Spleen (tissue), 11 donors: Measurements from ENCODE around the gene SEC22A. TPM values are rescaled to one million over a fixed set of nuclear protein-coding genes. Genes with fewer than 3 reads are reported as not detected.
"Not testable (repeated sequence)": the region's sequence is repeated elsewhere in the genome, so short reads cannot be mapped to it uniquely, and the experiment has no call there.

ENCODE experiments used
- DNase-seq: peaks from one replicate; pipeline ENCODE4 v3.0.0-alpha.2; 2020
- H3K27ac ChIP-seq, 8 donors: fragments of 200-600 bp; sonication (generic) in 7 of 8; 1 replicate in 4 of 8; 2 replicates in 4 of 8; pipeline versions ENCODE4 v1.5.0 to v1.8.0; 2016 to 2021; ENCODE audit warnings: inconsistent platforms in 4 of 8, mild to moderate bottlenecking in 4 of 8, moderate library complexity in 1 of 8
- H3K27me3 ChIP-seq, 7 donors: fragments of 200-600 bp; sonication (generic) in 6 of 7; replicated peaks in 1 of 7; 1 replicate in 4 of 7; 2 replicates in 3 of 7; pipeline versions ENCODE4 v1.5.0 to v1.8.0; 2016 to 2021; ENCODE audit warnings: inconsistent platforms in 3 of 7, mild to moderate bottlenecking in 1 of 7
- H3K36me3 ChIP-seq, 6 donors: fragments of 200-600 bp; sonication (generic) in 5 of 6; 1 replicate in 4 of 6; 2 replicates in 2 of 6; pipeline versions ENCODE4 v1.5.0 to v1.8.0; 2016 to 2021; ENCODE audit warnings: inconsistent platforms in 2 of 6
- H3K4me1 ChIP-seq, 6 donors: fragments of 200-600 bp; sonication (generic) in 5 of 6; 1 replicate in 3 of 6; 2 replicates in 3 of 6; pipeline versions ENCODE4 v1.5.0 to v1.8.0; 2016 to 2021; ENCODE audit warnings: inconsistent platforms in 3 of 6
- H3K4me3 ChIP-seq, 8 donors: fragments of 200-600 bp; sonication (generic) in 7 of 8; 1 replicate in 4 of 8; 2 replicates in 4 of 8; pipeline versions ENCODE4 v1.5.0 to v1.8.0; 2016 to 2021; ENCODE audit warnings: inconsistent platforms in 4 of 8, mild to moderate bottlenecking in 4 of 8, moderate library complexity in 2 of 8
- H3K9me3 ChIP-seq, 8 donors: fragments of 200-600 bp; sonication (generic) in 7 of 8; 1 replicate in 4 of 8; 2 replicates in 4 of 8; pipeline versions ENCODE4 v1.5.0 to v1.8.0; 2016 to 2021; ENCODE audit warnings: inconsistent platforms in 4 of 8
- POLR2A ChIP-seq, 3 donors: fragments of 450-650 bp; IDR thresholded peaks; one replicate each; pipeline ENCODE4 v1.5.1; 2017; ENCODE audit warnings: antibody characterized with exemption in 3 of 3, mild to moderate bottlenecking in 1 of 3
- POLR2AphosphoS5 ChIP-seq, 3 donors: sonication (generic); formaldehyde crosslinking; IDR thresholded peaks; one replicate each; pipeline ENCODE4 v1.5.1; 2017; ENCODE audit warnings: antibody characterized with exemption in 3 of 3
- WGBS, 5 donors: extraction: QIAGEN DNeasy Blood & Tissue Kit in 3 of 5; methylation state at CpG; one replicate each; pipeline versions ENCODE4 v1.1.5 to v1.1.7; 2013 to 2018; 5-methylcytosine and 5-hydroxymethylcytosine counted together
- intact Hi-C: fragments of 100-400 bp; cut with DNase I; formaldehyde crosslinking; loops from one replicate; pipeline ENCODE4 v1.15.0; 2023; ENCODE audit warnings: low total_unique reads
- polyA plus RNA-seq, 3 donors: library from polyadenylated mRNA; stranded (reverse); fragments of 200-250 nt; gene quantifications; one replicate each; pipeline ENCODE4 v1.2.1, GENCODE V29; 2013
- total RNA-seq, 7 donors: library from RNA; depleted of rRNA in 3 of 7; stranded (reverse); fragments of >200 nt in 3 of 7; fragmentation: NEBNext Ultra II Directional in 4 of 7; extraction: Animal tissue kit (Norgen Biotek cat#: 25700) in 4 of 7; gene quantifications; one replicate each; pipeline versions ENCODE4 v1.1.0 to v1.2.1, GENCODE V29; 2016 to 2021
- TF ChIP-seq, protein P1 (sequence below), 11 experiments: fragments of 200-600 bp in 7 of 11; fragments of 450-650 bp in 4 of 11; sonication (generic) in 4 of 11; IDR thresholded peaks in 8 of 11; conservative IDR thresholded peaks in 3 of 11; 1 replicate in 7 of 11; 2 replicates in 4 of 11; pipeline versions ENCODE4 v1.4.0 to v1.8.0; 2016 to 2021; ENCODE audit warnings: antibody characterized with exemption in 11 of 11, inconsistent platforms in 4 of 11, mild to moderate bottlenecking in 1 of 11
- donor health status: healthy with polysubstance abuse.
- donor health status: DM: no; HTN: no; CAD: no; lungs with moderate emphysema.
- donor health status: DM: no; HTN: no; CAD: no.
- donor health status: Bipolar disorder and iron deficiency.
- donor health status: healthy.
- donor health status: DM: no; HTN: no; CAD: no.
- donor health status: DM: yes; HTN: yes; CAD: no.

SEC22A gene
- total and polyA plus RNA-seq, 10 donors: 6.8 to 40.6 (median 14.2) TPM

- no peaks in the 10 kb centered on the region for H3K4me1 ChIP-seq
- WGBS, 5 donors: 92 to 98% (median 95%) methylated on average over 1 of the region's 1 CpG
- TF ChIP-seq POLR2AphosphoS5 (IDR thresholded peaks at IDR 0.05) (no peak), POLR2A (IDR thresholded peaks at IDR 0.05) (no peak)
- TF ChIP-seq, protein P1, sequence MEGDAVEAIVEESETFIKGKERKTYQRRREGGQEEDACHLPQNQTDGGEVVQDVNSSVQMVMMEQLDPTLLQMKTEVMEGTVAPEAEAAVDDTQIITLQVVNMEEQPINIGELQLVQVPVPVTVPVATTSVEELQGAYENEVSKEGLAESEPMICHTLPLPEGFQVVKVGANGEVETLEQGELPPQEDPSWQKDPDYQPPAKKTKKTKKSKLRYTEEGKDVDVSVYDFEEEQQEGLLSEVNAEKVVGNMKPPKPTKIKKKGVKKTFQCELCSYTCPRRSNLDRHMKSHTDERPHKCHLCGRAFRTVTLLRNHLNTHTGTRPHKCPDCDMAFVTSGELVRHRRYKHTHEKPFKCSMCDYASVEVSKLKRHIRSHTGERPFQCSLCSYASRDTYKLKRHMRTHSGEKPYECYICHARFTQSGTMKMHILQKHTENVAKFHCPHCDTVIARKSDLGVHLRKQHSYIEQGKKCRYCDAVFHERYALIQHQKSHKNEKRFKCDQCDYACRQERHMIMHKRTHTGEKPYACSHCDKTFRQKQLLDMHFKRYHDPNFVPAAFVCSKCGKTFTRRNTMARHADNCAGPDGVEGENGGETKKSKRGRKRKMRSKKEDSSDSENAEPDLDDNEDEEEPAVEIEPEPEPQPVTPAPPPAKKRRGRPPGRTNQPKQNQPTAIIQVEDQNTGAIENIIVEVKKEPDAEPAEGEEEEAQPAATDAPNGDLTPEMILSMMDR (IDR thresholded peaks at IDR 0.05 in 8 of 11, conservative IDR thresholded peaks at IDR 0.05 in 3 of 11): no peak
- intact Hi-C loops: no loop called here
- H3K9me3 ChIP-seq: no peaks in the 10 kb centered on the region
- H3K27ac ChIP-seq: no peak overlapping the region
- no peak for DNase-seq
- H3K27me3 ChIP-seq: no peaks in the 10 kb centered on the region
- no peak overlapping the region for H3K4me3 ChIP-seq
- H3K36me3 ChIP-seq: peaks cover 0 to 55% (median 13%) of the 10 kb centered on the region in 6 donors
Observed at GRCh38 chr3:123218990-123219389, 17.2 kb downstream of the SEC22A start.

DNA sequence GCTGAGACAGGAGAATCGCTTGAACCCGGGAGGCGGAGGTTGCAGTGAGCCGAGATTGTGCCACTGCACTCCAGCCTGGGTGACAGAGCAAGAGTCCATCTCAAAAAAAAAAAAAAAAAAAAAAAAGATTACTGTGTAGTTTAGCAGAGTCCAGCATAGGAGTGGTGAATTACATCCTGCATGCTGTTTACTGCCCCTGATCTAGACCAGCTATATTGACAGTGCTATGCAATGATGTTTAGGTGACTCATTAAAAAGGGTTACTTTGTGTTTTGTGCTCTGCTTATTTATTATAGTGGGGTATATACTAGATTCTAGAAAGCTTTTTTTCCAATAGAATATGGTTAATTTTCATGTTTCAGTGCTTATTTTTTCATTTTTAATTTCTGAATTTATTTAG, 19.6 kb downstream of the SEC22A start:
- H3K4me1 ChIP-seq, DNase-seq, H3K27me3 ChIP-seq, H3K4me3 ChIP-seq, H3K27ac ChIP-seq, intact Hi-C loops, H3K9me3 ChIP-seq: not testable (repeated sequence)
- WGBS, 5 donors: 93 to 99% (median 96%) methylated on average over 4 of the region's 4 CpGs; no CpG with 5 or more reads in 1 of the 5 donors
- H3K36me3 ChIP-seq: peaks cover 0 to 58% (median 26%) of the 10 kb centered on the region in 6 donors

DNA sequence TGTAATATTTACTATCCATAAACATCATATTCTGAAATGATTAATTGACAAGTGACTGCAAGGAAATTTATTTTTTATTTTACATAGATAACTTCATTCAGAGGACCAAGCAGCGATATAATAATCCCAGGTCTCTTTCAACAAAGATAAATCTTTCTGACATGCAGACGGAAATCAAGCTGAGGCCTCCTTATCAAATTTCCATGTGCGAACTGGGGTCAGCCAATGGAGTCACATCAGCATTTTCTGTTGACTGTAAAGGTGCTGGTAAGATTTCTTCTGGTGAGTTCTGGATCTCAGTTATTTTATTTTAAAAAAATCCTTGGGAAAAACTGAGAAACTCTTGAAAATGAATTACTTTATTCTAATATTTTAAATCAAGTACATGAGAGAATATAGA, 23.3 kb downstream of the SEC22A start:
- TF ChIP-seq POLR2A (IDR thresholded peaks at IDR 0.05) (no peak), POLR2AphosphoS5 (IDR thresholded peaks at IDR 0.05) (no peak)
- TF ChIP-seq, protein P1 (IDR thresholded peaks at IDR 0.05 in 8 of 11, conservative IDR thresholded peaks at IDR 0.05 in 3 of 11): no peak
- Histone ChIP-seq H3K27ac (no peak overlapping the region), H3K36me3 (peaks cover 0 to 70% (median 34%) of the 10 kb centered on the region in 6 donors), H3K27me3 (no peaks in the 10 kb centered on the region), H3K9me3 (peaks cover 6 to 30% (median 22%) of the 10 kb centered on the region in 8 donors), H3K4me3 (no peak overlapping the region), H3K4me1 (no peaks in the 10 kb centered on the region)
- DNase-seq: no peak
- WGBS, 5 donors: 92 to 98% (median 94%) methylated on average over 3 of the region's 3 CpGs
- intact Hi-C loops: no loop called here

- Histone ChIP-seq H3K27me3 (no peaks in the 10 kb centered on the region), H3K4me1 (no peaks in the 10 kb centered on the region), H3K36me3 (peaks cover 0 to 70% (median 34%) of the 10 kb centered on the region in 6 donors), H3K4me3 (no peak overlapping the region), H3K27ac (no peak overlapping the region), H3K9me3 (peaks cover 6 to 31% (median 24%) of the 10 kb centered on the region in 8 donors)
- TF ChIP-seq POLR2A (IDR thresholded peaks at IDR 0.05): no peak
- no peak for TF ChIP-seq POLR2AphosphoS5 (IDR thresholded peaks at IDR 0.05)
- DNase-seq: no peak
- intact Hi-C loops: no loop called here
Observed at GRCh38 chr3:123226549-123226948, 24.8 kb downstream of the SEC22A start.

GRCh38 chr3:123229145-123229544, 27.4 kb downstream of the SEC22A start:
- Histone ChIP-seq H3K4me1 (no peaks in the 10 kb centered on the region), H3K27me3 (no peaks in the 10 kb centered on the region), H3K9me3 (peaks cover 6 to 31% (median 24%) of the 10 kb centered on the region in 8 donors), H3K4me3 (no peak overlapping the region), H3K36me3 (peaks cover 0 to 75% (median 31%) of the 10 kb centered on the region in 6 donors), H3K27ac (no peak overlapping the region)
- 97 to 100% (median 98%) methylated on average over 2 of the region's 2 CpGs for WGBS, 5 donors
- intact Hi-C loops: no loop called here
- DNase-seq: no peak
- TF ChIP-seq POLR2AphosphoS5 (IDR thresholded peaks at IDR 0.05) (no peak), POLR2A (IDR thresholded peaks at IDR 0.05) (no peak)
- TF ChIP-seq, protein P1 (IDR thresholded peaks at IDR 0.05 in 8 of 11, conservative IDR thresholded peaks at IDR 0.05 in 3 of 11): no peak
